Measurements from ENCODE around the gene G6PC3. TPM values are rescaled to one million over a fixed set of nuclear protein-coding genes. Genes with fewer than 3 reads are reported as not detected.

G6PC3 gene
- polyA plus RNA-seq, 2 donors = 36.3 to 43.5 TPM

Other genes with a start within 250 kb of the G6PC3 start
- 1 to 10 TPM; 5.6 to 9.6 TPM for gene MPP3, start 237.6 kb upstream of the G6PC3 start, polyA plus RNA-seq
- under 1 TPM; 0.47 to 0.48 TPM for gene CD300LG, start 223.6 kb upstream of the G6PC3 start, polyA plus RNA-seq
- gene MPP2, start 163.2 kb upstream of the G6PC3 start, polyA plus RNA-seq = under 1 TPM; 0.39 to 0.72 TPM
- gene PPY, start 128.3 kb upstream of the G6PC3 start, polyA plus RNA-seq = not detected
- gene PYY, start 116.8 kb upstream of the G6PC3 start, polyA plus RNA-seq = not detected
- 1 to 10 TPM in 1 of 2 donors, under 1 TPM in 1; 0.67 to 1.9 TPM for gene NAGS, start 66.1 kb upstream of the G6PC3 start, polyA plus RNA-seq
- 10 to 100 TPM; 12.9 to 26.5 TPM for gene TMEM101, start 55.8 kb upstream of the G6PC3 start, polyA plus RNA-seq
- 10 to 100 TPM; 25.4 to 46.9 TPM for gene LSM12, start 4.1 kb upstream of the G6PC3 start, polyA plus RNA-seq
- 10 to 100 TPM; 45.7 to 54.7 TPM for gene HDAC5, start 52.9 kb downstream of the G6PC3 start, polyA plus RNA-seq
- gene HROB, start 71.2 kb downstream of the G6PC3 start, polyA plus RNA-seq = 1 to 10 TPM; 1.7 to 2.5 TPM
- gene ASB16, start 100.0 kb downstream of the G6PC3 start, polyA plus RNA-seq = under 1 TPM; 0.18 to 0.19 TPM
- 10 to 100 TPM; 25.2 to 37.5 TPM for gene TMUB2, start 116.2 kb downstream of the G6PC3 start, polyA plus RNA-seq
- 10 to 100 TPM; 32.9 to 44.3 TPM for gene ATXN7L3, start 129.1 kb downstream of the G6PC3 start, polyA plus RNA-seq
- 10 to 100 TPM; 30.3 to 35.2 TPM for gene UBTF, start 148.9 kb downstream of the G6PC3 start, polyA plus RNA-seq
- not detected for gene SLC4A1, start 197.4 kb downstream of the G6PC3 start, polyA plus RNA-seq
- under 1 TPM; 0.77 to 0.88 TPM for gene RUNDC3A, start 237.9 kb downstream of the G6PC3 start, polyA plus RNA-seq